ENCODE data around the gene PGBD5.

The PGBD5 gene

DNA sequence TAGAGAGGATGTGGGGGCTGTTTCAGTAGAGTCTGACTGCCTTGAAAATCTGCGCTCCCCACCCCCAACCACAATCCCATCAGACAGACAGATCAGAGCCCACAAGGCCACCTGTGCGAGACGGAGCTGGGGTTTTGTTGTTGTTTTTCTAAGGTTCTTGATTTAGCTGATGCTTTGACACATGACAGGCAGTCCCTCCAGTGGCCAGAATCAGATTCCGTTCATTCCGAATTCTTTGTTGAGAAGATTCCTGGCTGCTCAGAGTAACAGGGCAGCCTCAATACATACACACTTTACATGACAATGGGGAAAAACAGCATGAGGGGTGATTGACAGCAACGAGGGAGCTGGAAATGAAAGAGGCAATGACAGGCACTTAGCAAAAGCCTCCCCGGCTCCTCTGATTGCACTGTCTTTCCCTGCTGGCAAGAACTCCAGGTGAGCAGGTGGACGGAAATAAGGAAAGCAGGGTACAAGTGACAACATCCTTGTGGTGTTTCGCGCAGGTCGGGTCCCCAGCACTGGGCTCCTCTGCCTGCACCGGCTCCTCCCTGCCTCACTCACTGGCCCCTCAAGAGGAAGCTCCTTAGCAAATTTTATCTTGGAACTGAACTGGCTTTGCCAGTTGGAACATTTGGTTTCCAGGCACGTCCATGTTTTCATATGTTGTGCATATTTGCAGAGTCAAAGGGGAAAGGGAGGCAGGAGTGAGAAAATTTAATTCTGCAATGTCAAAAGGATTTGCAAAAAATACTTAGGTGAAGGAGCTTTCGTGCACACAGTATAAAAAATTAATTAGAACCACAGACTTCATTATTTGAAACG is 148.7 kb downstream of the PGBD5 start:
- peak; percentile 44 for DNase-seq

DNA sequence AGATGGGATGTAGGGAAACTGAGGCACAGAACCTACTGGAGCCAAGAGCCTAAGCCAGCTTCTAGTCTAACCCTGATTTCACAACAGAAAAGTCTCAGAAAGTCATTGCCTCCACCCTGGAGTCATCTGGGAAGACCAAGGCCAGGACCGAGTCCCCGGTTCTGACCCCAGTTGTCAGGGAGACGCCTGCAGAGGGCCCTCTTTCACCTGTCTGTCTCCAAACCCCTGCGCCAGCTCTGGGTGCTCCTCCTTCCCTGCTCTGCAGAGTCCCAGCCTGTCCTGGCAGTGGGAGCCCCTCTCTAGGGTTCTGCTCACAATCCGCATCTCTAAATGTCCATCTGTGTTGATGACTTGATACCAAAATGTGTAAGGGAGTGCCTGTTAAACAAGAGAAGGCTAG is 149.7 kb downstream of the PGBD5 start:
- DNase-seq: peak; percentile 25

DNA sequence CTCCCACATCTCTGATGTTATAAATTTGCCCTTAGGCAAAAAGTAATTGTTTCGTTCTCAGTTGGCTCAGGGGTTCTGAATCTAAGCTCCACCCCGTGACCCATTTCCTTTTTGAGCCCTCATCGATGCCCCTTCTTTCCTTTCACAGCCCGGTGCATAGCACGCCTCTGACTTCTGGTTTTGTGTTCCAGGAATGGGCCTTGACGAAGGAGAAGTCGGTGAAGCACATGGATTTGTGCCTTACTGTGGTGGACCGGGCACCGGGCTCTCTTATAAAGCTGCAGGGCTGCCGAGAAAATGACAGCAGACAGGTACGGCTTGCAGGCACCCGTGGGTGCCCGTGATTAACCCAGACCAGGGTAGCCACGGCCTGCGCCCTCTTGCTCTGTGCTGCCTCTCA is 151.9 kb downstream of the PGBD5 start:
- DNase-seq: peak; percentile 57

DNA sequence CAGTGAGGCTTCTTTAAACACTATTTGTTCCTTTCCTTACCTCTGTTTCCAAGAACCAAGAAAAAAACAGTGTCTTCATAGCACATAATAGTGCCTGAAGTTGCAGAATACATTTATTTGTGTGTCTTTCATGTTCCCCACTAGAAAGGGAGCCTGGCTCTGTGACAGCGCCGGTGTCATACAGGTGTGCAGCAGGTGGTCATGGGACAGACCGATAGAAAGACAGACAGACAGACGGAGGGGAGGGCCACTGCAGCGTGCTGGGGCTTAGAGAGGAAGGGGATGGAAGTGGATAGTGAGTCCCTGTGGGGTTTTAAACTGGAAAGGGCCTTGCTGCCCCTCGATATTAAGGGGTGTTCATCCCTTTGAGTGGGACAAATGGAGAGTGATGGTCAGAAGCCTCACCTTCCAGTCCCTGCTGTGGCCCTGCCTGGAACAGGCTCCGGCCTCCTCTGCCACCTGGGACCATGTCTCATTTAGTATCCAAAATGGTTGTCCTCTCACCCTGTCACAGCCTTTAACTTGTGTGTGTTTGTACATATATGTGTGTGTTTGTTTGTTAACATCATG is 152.9 kb downstream of the PGBD5 start:
- peak; percentile 56 for DNase-seq

DNA sequence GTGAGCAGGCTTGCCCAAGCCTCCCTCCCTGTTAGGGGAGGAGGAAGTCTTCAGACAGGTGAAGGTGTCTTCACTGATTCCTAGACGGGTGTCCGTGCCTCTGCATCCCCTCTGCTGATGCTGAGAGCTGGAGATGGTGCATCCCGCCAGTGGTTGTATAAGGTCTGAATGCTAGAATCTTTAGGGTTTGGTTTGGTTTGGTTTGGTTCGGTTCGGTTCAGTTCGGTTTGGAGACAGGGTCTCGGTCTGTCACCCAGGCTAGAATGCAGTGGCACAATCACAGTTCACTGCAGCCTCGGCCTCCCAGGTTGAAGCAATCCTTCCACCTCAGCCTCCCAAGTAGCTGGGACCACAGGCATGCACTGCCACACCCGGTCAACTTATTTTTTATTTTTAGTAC is 153.6 kb downstream of the PGBD5 start:
- peak; percentile 44 for DNase-seq

DNA sequence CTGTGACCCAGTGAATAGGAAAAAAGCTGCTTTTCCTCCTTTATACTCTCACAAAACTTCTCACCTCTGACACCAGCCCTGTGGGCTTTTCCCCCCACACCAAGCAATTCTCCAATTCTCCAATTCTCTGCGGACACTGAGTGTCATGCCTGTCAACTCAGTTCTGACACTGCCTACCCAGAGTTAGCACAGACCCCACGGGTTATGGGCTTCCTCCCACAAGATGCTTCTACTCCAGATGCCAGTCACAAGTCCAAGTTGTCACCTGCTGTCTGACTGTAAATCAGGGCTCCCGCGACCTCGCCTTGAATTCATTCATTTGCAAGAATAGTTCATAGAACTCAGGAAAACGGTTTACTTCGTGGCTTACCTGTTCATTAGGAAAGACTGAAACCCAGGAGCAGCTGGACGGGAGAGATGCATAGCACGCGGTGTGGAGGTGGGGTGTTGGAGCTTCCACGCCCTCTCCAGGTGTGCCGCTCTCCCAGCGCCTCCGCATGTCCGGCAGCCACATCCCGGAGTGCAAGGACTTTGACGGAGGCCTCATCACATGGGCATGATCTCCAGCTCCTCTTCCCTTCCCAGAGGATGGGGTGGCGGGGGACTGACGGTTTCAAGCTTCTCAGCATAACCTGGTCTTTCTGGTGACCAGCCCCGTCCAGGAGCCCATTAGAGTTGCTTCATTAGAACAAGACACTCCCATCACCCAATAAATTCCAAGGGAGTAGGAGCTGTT is 154.7 kb downstream of the PGBD5 start:
- peak; percentile 39 for DNase-seq

DNA sequence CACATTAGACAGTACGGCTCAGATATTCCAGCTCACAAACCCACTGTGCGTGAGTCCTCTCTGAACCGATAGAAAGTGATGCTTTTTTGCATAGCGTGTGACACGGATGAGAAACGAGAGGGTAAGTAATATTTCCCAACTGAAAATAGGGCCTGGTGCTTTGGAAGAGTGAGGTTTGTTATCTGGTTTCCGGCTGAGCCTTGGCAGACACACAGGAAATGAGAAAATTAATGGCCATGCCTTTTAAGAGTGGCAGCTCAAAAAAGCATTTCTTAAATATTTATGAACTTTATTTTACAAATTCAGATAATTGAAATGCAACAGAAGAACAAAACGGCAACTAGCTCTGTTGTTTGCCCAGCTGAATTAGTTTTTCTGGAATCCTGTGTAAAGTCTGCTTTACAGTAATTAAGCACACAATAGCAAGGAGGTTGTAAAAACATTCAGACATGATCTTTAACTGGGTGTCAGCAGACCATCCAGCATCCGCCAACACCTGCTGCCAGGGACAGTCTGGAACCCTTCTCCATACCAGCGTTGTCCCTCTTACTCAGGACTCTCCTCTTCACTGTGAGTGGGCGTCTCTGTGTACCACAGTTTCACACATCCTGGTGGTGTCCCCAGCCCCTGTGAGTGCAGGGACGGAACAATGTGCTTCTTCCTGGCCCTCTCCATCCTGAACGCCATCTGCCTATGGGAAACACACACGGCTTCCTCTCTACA is 155.4 kb downstream of the PGBD5 start:
- peak; percentile 62 for DNase-seq

DNA sequence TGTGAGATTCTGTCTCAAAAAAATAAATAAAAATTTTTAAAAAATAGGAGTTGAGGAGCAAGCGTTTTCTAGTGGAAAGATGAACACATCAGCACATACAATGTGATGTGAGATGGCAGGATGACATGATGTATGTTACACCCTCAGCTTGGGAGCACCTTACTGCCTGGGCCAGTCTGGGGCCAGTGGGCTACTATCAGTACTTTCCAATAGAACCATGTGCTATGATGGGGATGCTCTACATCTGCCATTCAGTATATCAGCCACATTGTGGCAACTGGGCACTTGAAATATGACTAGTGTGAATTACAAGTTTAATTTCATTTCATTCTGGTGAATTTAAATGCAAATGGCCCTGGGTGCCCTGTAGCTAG is 156.0 kb downstream of the PGBD5 start:
- DNase-seq: no peak

DNA sequence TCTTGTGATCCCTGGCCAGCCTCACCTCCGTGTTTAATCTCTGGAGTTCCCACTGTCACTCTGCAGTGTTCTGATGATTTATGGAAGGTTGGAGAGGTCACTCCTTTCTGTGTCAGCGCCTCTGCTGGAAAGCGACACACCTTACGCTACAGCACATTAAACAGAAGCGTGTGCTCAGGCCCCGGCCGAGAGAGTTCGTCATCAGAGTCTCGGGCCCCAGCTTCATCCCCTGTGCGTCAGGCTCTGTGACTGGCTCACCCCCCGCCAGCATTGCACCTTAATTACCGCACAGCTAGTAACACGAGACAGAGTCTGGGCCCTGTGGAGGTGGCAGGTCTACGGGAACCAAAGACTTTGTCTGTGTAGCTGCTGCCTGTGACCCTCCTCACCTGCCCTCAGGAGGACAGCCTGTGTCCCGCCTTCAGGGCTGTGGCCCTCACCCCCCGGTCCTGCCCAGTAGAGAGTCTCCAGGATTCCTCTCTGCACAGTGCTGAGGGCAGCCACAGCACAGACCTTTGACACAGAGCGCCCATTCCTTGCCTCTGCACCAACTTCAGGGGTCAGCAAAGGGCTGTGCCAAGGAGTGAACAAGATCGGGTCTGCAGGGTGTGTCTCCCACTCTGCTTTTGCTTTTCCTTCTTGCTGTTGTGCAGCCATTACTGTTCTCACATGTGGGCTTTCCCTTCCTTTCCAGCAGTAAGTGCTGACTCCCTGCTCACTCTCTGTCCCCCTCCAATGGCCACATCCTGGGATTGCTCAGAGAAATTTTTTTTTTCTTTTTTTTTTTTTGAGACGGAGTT is 157.6 kb downstream of the PGBD5 start:
- DNase-seq: peak; percentile 58

DNA sequence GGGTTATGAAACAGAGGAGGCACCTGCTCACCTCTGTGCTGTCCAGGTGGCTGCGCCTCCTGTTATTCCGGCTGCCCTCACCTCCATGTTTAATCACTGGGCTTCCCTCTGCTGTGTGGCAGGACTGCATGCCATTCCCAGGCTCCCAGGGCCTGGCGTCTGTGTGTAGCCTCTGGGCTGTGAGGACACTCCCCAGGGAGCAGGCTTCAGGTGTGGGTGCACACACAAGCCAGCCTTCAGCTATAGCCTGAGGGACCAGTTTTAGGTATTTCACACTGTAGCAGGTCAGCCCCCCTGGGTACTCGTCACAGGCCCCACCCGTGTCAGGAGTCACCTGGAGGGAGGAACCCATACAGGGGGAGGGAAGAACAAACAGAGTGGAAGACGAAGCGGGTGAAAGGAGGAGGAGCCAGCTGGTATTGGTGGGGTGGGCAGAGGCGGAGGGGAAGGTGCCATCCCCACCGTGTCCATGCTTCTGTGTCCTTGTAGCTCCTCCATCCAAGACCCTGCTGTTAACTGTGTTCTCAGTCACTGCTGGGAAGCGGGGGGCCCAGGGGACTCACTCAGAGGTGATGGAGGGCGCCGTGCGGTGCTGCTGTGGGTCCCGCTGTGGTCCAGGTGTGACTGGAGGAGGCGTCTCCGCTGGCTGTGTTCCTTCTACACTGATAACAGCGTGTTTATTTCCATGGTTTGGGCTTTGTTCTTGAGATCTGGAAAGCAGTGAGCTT is 158.6 kb downstream of the PGBD5 start:
- DNase-seq: peak; percentile 50

DNA sequence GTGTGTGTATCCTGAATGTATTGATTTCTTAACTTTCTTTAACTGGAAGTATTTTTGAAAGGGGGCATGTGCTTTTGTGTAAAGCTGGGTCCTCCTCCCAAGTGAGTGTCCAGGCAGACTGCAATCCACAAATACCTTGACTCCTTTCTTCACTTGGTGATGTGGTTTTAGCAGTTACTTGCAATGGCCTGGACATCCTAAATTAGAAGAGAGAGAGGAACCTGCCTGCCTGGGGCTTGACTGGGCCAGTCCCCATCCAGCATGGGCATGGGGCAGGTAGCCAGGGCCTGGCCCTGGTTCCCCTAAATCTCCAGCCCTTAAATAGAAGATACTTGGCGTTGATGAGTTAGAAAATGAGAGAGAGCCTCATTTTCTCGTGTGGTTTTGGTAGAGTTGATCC is 159.7 kb downstream of the PGBD5 start:
- peak; percentile 19 for DNase-seq

DNA sequence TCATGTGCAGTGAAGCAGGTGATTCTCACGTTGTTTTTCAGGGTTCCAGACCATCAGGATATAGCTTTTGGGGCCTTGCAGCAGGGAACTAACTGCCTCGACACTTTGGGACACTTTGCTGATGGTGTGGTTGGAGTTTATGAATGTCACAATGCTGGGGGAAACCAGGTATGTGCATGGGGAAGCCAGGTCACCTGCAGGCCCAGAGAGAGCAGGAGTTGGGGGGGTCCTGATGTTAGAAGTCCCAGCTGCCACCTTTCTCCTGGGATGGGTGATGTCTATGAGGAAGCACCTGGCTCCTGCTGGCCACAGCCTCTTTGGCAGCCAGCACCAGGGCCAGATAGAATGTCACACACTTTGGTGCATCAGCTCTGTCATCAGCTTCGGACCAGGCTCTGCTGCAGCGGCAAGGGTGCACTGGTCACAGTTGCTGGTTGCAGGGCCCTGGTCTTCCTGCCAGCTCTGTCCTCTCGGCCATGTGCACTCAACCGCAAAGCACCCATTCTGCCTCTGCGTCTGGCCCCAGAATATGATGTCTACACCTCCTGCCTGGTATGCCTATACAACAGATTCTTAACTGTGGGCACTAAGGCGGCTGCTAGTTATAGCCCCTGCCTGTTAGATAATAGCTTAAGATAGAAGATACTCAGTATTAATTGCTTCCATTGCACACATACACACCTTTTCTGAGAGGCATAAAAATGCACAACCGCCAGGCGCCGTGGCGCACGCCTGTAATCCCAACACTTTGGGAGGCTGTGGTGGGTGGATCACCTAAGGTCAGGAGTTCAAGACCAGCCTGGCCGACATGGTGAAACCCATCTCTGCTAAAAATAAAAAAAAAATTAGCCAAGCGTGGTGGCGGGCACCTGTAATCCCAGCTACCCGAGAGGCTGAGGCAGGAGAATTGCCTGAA is 160.7 kb downstream of the PGBD5 start:
- peak; percentile 44 for DNase-seq
